Kidney tubule cell (primary cell): ENCODE results near the gene KCNH4.
A peak's percentile ranks its signal among the peaks of the same experiment; 100 is the strongest.
"Not testable (repeated sequence)": the region's sequence is repeated elsewhere in the genome, so short reads cannot be mapped to it uniquely, and the experiment has no call there.

Experiments used
- DNase-seq: peaks from one replicate; pipeline ENCODE4 v3.0.0-alpha.2; 2018; ENCODE audit warnings: low spot score

KCNH4 gene

GRCh38 chr17:42193969-42194899, 13.3 kb upstream of the KCNH4 start, which contains the start of gene GHDC:
TSS of gene GHDC (minus strand) at chr17:42194494. CDS start at chr17:42193581, 913 bp downstream.
- DNase-seq: peak; percentile 81

- DNase-seq: no peak
Observed at GRCh38 chr17:42193216-42193968, 12.4 kb upstream of the KCNH4 start.

GRCh38 chr17:42192189-42193126, 11.5 kb upstream of the KCNH4 start:
- DNase-seq: no peak

GRCh38 chr17:42191275-42191608, 10.3 kb upstream of the KCNH4 start:
- DNase-seq: no peak

- DNase-seq: no peak
Observed at GRCh38 chr17:42190491-42191274, 9.7 kb upstream of the KCNH4 start.

- no peak for DNase-seq
Observed at GRCh38 chr17:42189651-42189965, 8.7 kb upstream of the KCNH4 start.

- DNase-seq: no peak
Observed at GRCh38 chr17:42188749-42189650, 8.1 kb upstream of the KCNH4 start.

GRCh38 chr17:42187833-42188232, 6.9 kb upstream of the KCNH4 start:
- DNase-seq: no peak

GRCh38 chr17:42186191-42186590, 5.2 kb upstream of the KCNH4 start:
- DNase-seq: not testable (repeated sequence)

- no peak for DNase-seq
Observed at GRCh38 chr17:42185621-42185930, 4.6 kb upstream of the KCNH4 start.

- DNase-seq: peak; percentile 26
Observed at GRCh38 chr17:42184713-42185620, 4.0 kb upstream of the KCNH4 start, which contains the start of gene HCRT. TSS of gene HCRT (minus strand) at chr17:42185452. CDS start at chr17:42185365, 87 bp downstream.

GRCh38 chr17:42183741-42184711, 3.1 kb upstream of the KCNH4 start:
- DNase-seq: peak; percentile 71

GRCh38 chr17:42182927-42183734, 2.2 kb upstream of the KCNH4 start:
- peak; percentile 46 for DNase-seq

GRCh38 chr17:42181851-42182207, 887 bp upstream of the KCNH4 start:
- DNase-seq: no peak

- DNase-seq: no peak
Observed at GRCh38 chr17:42180411-42180921, 476 bp downstream of the KCNH4 start.

GRCh38 chr17:42179911-42180410, 981 bp downstream of the KCNH4 start:
- DNase-seq: peak; percentile 20

- no peak for DNase-seq
Observed at GRCh38 chr17:42179335-42179734, 1.6 kb downstream of the KCNH4 start.
